ENCODE measurements around the gene GLMP.

DNA sequence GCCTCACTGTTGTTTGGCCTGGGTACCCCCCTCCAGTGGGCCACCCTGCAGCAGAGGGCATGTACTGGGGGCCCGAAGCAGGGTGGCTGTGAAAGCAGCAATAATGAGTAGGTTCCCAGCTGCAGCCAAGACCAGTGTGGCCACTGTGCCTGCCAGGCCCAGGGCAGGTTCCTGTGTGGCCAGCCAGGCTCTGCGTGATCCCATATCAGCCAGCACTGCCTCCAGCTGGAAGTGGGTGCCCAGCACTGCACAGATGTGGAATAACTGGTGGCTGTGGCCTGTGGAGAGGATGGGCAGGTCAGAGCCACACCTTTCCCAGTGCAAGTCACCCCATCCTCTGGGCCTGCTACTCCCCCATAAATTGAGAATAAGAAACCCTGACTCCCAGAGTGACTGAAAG is 51.4 kb downstream of the GLMP start:
- TF ChIP-seq, protein P1, sequence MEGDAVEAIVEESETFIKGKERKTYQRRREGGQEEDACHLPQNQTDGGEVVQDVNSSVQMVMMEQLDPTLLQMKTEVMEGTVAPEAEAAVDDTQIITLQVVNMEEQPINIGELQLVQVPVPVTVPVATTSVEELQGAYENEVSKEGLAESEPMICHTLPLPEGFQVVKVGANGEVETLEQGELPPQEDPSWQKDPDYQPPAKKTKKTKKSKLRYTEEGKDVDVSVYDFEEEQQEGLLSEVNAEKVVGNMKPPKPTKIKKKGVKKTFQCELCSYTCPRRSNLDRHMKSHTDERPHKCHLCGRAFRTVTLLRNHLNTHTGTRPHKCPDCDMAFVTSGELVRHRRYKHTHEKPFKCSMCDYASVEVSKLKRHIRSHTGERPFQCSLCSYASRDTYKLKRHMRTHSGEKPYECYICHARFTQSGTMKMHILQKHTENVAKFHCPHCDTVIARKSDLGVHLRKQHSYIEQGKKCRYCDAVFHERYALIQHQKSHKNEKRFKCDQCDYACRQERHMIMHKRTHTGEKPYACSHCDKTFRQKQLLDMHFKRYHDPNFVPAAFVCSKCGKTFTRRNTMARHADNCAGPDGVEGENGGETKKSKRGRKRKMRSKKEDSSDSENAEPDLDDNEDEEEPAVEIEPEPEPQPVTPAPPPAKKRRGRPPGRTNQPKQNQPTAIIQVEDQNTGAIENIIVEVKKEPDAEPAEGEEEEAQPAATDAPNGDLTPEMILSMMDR (IDR thresholded peaks at IDR 0.05), result no peak
- no peak for TF ChIP-seq POLR2A (IDR thresholded peaks at IDR 0.05)

Measured in gastroesophageal sphincter (tissue), 3 donors.